HG03354 (cell line): ENCODE measurements around the gene TNIK.
A peak's percentile ranks its signal among the peaks of the same experiment; 100 is the strongest.

Experiments used
- ATAC-seq: cut with Tn5 transposase; IDR thresholded peaks from one replicate; pipeline ENCODE4 v1.9.1; 2021; ENCODE audit warnings: mild to moderate bottlenecking; ENCODE audit not compliant: unreplicated experiment, poor library complexity, severe bottlenecking

Gene TNIK

GRCh38 chr3:171101982-171102641, 358.1 kb downstream of the TNIK start:
- no peak for ATAC-seq

- ATAC-seq, result no peak
These were observed 360.3 kb downstream of the TNIK start for GRCh38 chr3:171099911-171100310.

GRCh38 chr3:171095063-171095462, 365.1 kb downstream of the TNIK start:
- peak; percentile 98 for ATAC-seq

- no peak for ATAC-seq
These were observed 365.8 kb downstream of the TNIK start for GRCh38 chr3:171094411-171094810.

- no peak for ATAC-seq
These were observed 366.7 kb downstream of the TNIK start for GRCh38 chr3:171093462-171093861.

- no peak for ATAC-seq
These were observed 367.7 kb downstream of the TNIK start for GRCh38 chr3:171092467-171092911.

GRCh38 chr3:171090321-171090720, 369.9 kb downstream of the TNIK start:
- no peak for ATAC-seq

GRCh38 chr3:171088964-171089754, 371.0 kb downstream of the TNIK start:
- ATAC-seq, result no peak

GRCh38 chr3:171088496-171088895, 371.7 kb downstream of the TNIK start:
- ATAC-seq, result no peak

GRCh38 chr3:171086914-171087313, 373.3 kb downstream of the TNIK start:
- no peak for ATAC-seq

GRCh38 chr3:171077261-171077660, 382.9 kb downstream of the TNIK start:
- ATAC-seq, result no peak

- no peak for ATAC-seq
These were observed 387.8 kb downstream of the TNIK start for GRCh38 chr3:171072432-171072831.

- no peak for ATAC-seq
These were observed 391.5 kb downstream of the TNIK start for GRCh38 chr3:171068658-171069057.

GRCh38 chr3:171066206-171066605, 394.0 kb downstream of the TNIK start:
- ATAC-seq, result no peak

GRCh38 chr3:171065732-171066131, 394.5 kb downstream of the TNIK start:
- no peak for ATAC-seq

GRCh38 chr3:171064461-171064860, 395.7 kb downstream of the TNIK start:
- no peak for ATAC-seq

GRCh38 chr3:171061749-171062148, 398.5 kb downstream of the TNIK start:
- ATAC-seq, result no peak

GRCh38 chr3:171059978-171060377, 400.2 kb downstream of the TNIK start:
- ATAC-seq, result no peak

- ATAC-seq, result no peak
These were observed 401.2 kb downstream of the TNIK start for GRCh38 chr3:171058873-171059603.

GRCh38 chr3:171058058-171058457, 402.1 kb downstream of the TNIK start:
- ATAC-seq, result no peak

- no peak for ATAC-seq
These were observed 403.1 kb downstream of the TNIK start for GRCh38 chr3:171057072-171057471.
